Kidney tubule cell (primary cell): ENCODE data around the gene POU2F2.
A peak's percentile ranks its signal among the peaks of the same experiment; 100 is the strongest.

Source experiments
- DNase-seq: peaks from one replicate; pipeline ENCODE4 v3.0.0-alpha.2; 2018; ENCODE audit warnings: low spot score

Gene POU2F2

DNA sequence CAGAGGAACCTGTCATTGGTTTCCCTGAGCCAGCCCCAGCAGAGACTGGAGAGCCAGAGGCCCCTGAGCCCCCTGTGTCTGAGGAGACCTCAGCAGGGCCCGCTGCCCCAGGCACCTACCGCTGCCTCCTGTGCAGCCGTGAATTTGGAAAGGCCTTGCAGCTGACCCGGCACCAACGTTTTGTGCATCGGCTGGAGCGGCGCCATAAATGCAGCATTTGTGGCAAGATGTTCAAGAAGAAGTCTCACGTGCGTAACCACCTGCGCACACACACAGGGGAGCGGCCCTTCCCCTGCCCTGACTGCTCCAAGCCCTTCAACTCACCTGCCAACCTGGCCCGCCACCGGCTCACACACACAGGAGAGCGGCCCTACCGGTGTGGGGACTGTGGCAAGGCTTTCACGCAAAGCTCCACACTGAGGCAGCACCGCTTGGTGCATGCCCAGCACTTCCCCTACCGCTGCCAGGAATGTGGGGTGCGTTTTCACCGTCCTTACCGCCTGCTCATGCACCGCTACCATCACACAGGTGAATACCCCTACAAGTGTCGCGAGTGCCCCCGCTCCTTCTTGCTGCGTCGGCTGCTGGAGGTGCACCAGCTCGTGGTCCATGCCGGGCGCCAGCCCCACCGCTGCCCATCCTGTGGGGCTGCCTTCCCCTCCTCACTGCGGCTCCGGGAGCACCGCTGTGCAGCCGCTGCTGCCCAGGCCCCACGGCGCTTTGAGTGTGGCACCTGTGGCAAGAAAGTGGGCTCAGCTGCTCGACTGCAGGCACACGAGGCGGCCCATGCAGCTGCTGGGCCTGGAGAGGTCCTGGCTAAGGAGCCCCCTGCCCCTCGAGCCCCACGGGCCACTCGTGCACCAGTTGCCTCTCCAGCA lies 52.1 kb downstream of the POU2F2 start:
- no peak for DNase-seq

DNA sequence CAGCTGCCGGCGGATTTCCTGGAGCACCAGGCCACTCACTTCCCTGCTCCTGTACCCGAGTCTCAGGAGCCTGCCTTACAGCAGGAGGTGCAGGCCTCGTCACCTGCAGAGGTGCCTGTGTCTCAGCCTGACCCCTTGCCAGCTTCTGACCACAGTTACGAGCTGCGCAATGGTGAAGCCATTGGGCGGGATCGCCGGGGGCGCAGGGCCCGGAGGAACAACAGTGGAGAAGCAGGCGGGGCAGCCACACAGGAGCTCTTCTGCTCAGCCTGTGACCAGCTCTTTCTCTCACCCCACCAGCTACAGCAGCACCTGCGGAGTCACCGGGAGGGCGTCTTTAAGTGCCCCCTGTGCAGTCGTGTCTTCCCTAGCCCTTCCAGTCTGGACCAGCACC lies 53.0 kb downstream of the POU2F2 start:
- DNase-seq = no peak

DNA sequence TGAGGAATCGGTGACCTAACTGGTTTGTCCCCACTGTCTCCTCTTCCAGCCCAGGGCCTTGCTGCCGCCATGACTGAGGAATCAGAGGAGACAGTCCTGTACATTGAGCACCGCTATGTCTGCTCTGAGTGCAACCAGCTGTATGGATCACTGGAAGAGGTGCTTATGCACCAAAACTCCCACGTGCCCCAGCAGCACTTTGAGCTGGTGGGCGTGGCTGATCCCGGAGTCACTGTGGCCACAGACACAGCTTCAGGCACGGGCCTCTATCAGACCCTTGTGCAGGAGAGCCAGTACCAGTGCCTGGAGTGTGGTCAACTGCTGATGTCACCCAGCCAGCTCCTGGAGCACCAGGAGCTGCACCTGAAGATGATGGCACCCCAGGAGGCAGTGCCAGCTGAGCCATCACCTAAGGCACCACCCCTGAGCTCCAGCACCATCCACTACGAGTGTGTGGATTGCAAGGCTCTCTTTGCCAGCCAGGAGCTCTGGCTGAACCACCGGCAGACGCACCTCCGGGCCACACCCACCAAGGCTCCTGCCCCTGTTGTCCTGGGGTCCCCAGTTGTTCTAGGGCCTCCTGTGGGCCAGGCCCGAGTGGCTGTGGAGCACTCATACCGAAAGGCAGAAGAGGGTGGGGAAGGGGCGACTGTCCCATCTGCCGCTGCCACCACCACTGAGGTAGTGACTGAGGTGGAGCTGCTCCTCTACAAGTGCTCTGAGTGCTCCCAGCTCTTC lies 53.5 kb downstream of the POU2F2 start:
- DNase-seq = no peak

DNA sequence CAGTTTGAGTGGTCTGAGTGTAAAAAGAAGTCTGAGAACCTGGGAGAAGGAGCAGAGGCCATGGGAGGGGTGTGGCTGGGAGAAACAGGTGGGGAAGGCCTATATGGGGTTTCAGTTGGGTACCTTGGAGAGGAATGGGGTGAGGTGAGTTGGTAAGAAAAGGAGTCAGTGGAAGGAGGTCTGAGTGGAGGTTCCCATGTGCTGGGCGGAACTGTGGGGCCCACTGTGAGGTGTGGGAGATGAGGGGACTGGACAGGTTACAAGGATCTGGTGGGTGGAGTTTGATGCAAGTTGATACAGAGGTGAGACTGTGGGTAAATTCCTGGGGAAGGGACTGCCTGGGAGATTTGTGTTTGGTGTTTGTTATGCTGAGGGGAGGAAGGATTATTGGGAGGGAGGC lies 54.2 kb downstream of the POU2F2 start:
- DNase-seq = no peak

DNA sequence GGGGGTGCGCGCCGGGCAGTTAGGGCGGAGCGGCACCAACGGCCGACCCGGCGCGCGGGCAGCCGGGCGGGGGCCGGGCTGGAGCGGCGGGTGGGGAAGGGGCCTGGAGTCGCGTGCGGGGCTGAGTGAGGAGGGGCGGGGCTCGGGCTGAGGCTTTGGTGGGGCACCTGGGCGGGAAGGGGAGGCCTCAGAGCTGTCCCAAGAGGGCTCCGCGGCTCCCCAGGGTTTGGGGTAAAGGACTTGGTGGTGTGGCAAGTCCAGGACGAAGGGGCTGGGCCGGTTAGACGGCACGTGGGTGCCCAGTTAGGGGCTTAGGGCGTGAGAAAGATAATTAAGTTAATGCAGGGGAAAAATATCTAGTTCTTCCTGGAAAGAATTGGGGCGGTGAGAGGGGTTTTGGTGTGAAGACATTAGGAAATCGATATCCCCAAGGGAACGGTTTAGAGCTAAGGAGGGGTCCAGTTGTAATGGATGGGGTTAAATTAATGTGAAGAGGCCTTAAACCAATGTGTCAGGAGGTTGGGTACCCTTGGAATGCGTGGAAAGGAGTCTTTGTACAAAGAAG lies 55.8 kb downstream of the POU2F2 start:
- DNase-seq = no peak

DNA sequence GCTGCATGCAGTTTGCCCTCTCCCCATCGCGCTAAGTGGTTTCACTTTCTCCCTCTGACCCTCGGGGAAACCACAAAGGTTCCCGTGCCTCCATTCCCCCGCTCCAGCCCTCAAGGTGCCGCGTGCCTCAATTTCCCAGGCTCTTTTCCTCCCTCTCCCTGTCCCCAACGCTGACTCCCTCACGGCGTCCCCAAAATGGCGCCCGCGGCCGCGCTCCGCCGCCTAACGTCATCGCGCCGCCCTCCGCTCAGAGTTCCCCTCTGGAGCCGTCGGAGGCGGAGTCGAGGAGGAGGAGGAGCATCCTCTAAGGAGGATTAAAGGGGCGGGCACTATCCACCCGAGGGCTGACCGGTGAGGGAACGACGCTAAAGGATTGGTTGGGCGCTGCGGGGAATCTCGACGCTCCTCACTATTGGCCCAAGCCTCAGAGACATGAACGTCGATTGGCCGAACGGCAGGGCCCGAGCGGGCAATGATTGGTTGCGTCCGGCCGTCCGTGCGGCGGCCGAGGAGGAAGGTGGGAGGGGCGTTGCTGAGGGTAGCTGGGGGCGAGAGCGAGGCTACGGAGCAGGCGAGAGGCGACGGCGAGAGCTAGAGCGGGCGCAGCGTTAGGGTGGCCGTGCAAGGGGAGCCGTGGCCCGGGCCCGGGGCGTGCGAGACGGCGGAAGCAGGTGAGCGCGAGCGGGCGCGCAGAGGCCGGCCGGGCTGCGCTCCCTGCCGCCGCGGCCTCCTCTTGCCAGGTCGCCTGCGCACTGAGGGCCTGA lies 56.4 kb downstream of the POU2F2 start, which contains the start of gene ZNF574:
Gene ZNF574, plus strand, starts transcription at position 551 of the 764 bp plus-strand sequence. CDS start 2,441 bp downstream, outside the sequence.
- peak; percentile 100 for DNase-seq

DNA sequence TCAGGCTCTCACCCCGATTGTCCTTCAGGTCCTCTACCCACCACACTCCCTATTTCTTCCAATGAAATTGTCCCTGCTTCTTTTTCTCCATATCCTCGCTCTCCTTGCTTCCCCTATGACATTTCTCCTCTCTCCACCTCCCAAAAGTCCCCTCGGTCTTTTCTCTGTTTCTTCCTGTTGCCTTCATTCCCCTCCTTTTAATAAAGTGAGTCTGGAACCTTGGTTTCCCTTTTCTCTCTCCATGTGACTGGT lies 57.0 kb downstream of the POU2F2 start:
- DNase-seq = no peak

DNA sequence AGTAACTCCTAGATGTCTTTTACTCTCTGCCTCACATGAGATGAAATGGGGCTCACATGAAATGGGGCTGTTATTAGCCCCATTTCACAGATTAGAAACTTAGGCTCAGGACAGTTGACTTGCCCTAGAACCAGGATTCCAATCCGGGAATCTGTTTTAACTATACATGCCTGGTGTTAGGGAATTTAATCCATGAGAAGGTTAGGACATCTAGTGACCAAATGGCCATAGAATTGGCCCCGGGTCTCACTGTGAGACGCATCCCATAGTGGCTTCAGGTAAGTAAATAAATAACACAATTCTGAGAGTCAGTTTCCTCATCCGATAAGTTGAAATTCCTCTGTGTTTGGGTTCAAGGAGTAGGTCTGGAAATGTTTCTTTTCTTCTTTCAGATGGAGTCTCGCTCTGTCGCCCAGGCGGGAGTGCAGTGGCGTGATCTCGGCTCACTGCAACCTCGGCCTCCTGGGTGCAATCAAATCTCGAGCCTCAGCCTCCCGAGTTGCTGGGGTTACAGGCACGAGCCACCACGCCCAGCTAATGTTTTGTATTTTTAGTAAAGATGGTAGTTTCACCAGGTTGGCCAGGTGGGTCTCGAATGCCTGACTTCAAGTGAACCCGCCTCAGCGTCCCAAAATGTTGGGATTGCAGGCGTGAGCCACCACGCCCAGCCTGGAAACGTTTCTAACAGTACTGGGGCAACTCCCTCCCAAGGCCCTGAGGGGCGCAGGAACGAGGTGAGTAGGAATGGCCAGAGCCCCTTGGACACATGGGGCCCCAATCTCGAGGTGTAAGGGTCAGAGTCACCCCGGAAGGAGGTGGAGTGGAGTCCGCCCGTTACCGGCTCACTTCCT lies 57.5 kb downstream of the POU2F2 start:
- DNase-seq = peak; percentile 38

DNA sequence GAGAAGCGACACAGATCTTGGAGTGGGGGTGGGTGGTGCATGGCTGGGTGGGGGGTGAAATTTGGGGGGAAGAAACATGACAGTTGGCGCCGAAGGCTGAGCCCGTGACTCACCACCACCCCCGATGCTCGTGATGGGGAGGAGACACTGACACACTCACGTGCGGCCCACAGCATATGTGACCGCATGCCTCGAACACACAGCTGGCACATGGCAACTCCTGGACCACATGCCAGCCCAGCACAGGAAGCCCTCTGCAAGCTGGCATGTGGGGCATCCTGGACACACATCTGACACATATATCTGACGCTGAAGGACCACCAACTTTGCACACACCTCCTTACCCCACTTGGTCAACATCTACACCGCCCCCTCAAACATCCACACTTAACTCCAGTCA lies 61.0 kb downstream of the POU2F2 start:
- DNase-seq = no peak

DNA sequence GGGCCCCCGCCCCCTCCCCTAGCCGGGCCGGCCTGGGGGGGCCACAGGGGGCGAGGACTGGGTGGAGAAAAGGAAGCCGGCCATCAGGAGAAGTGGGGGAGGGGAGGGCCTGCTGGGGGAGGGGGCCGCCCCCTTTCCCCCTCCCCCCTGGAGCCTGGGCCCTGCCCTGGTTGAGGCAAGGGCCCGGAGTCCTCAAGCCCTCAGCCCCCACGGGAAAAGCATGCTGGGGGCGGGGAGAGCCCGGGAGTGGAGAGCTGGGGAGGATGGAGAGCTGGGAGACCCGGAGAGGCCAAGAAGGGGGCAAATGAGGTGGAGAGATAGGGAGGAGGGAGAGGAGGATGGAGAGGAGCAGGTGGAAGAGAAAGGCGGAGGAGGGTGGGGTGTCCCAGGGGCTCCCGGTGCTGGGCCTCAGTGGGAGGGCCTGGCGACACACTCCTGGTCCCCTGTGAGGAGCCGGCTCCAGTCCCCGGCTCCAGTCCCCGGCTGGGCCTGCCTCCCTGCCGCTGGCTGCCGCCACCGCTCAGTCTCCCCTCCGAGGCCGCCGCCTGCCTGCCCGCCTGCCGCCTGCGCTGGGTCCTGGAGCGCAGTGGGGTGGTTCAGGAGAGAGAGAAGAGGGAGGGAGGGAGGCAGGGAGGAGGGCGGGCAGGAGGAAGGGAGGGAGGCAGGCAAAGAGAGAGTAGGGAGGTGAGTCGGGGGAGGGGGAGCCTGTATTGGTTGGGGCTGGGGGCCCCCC lies 62.5 kb downstream of the POU2F2 start, which contains the start of gene GRIK5:
Gene GRIK5, minus strand, starts transcription at position 588 of the 733 bp plus-strand sequence. CDS start 4,436 bp downstream, outside the sequence.
- no peak for DNase-seq

DNA sequence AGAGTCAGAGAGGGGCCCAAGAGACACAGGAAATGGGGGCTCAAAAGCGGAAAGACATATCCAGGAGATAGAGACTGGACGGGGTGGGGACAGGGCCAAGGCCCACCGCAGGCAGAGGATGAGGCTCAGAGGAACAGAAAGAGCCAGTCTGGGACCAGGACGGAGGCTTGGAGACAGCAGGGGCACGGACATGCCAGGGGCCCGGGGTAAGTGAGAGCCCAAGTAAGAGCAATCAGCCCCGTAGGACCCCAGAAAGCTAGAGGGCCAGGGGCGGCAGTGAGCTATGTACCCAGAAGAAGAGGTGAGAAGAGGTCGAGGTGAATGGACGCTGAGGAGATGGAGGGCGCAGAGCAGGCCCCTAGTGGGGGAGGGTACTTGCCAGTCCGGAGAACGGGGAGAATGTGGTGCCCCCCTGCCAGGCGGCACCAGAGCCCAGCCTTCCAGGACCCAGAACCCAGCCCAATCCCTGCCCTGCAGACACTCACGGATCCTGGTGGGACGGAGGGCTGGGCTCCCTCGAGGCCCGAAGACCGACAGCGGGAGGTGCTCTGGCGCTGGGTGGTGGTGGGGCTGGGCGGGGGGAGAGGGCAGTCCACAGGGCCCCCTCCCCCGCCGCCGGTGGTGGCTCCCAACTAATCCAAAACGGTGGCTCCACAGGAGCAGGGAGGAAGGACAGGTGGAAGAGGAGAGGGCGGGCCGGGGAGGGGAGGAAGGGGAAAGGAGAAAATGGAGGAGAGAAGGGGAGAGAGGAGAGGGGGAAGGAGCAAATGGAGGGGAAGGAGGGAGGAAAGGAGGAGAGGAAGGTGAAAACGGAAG lies 63.3 kb downstream of the POU2F2 start:
- DNase-seq = no peak

DNA sequence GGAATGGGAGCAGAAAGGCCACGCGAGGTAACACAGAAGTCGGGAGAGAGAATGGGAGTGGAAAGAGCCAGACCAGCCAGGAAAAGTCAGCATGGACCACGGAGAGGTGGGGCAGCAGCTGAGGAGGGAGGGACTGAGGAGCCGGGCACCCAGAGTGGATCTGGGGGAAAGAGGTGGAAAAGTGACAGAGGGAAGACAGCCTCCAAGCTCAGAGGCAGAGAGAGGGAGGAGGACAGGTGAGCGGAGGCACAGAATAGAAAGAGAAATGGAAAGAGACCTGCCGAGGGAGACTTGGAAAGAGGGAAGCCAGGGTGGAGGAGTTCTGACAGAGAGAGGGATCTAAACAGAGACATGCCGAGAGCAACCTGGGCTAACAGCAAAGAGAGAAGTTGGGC lies 63.9 kb downstream of the POU2F2 start:
- DNase-seq = no peak

DNA sequence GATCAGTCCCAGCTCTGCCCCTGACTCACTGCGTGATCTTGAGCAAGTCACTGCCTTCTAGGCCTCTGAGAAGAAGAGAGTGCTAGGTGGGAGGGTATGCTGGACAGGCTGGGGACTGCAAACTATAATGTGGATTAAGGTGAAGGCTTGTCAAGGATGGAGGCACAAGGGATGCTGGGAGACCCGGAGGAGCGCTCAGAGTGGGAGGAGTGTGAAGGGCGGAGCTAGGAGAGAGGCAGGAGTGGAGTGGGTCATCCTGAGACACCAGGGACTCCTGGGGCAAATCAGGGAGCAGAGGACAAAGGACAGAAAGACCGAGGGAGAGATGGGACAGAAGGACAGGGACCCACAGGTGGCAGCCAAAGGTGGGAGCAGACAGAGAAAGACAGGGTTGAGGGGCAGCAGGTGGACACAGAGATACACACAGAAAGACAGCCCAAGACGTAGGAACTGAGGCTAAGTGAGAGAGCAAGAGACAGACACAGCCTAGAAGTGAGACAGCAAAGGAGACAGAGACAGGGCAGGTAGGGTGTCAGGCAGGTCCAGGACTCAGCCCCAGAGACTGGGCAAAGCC lies 64.8 kb downstream of the POU2F2 start:
- no peak for DNase-seq

DNA sequence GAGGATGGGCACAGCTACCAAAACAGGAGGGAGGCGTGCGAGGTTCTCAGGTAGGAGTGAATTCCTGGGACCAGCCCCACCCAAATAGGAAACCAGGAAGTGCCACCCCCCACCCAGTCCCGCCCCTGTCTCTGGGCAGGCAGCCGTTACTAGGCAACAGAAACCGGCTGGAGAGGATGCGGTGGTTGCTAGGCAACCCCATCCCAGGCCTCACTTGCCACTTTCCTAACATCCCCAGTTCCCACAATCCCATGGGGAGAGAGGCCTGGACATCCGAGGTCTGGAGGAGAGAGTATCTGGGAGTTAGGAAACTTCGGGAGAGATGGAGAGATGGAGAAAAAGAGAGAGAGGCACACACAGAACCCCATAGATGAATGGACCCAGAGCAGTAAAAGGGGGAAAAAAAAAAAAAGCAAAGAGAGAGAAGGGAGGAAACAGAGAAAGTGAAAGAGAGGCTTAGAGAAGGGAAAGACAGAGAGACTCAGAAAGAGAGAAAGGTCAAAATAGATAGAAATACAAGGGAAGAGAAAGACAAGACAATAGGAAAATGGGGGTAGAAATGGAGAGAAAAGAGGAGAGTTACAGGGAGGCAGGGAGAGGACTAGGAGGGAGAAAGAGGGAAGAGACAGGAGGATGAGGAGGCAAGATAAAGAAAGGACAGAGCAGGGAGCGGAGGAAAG lies 66.0 kb downstream of the POU2F2 start:
- peak; percentile 42 for DNase-seq

DNA sequence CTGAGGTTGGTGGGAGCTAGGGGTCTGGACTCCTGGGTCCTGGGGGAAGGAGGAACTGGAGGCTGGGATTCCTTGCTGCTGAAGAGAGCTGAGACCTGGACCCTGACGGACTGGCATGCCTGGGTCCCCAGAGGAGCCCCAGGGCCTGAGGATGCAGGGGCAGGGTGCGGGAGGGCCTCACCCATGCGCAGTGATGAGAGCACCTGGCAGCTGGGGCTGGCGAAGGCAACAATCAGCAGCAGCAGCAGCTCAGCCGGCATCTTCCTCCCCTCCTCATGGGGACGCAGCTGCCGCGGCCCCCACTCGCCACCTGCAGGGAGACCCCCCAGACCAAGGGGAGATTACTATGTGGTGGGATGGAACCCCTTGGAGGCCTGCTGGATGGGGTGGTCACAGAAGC lies 66.7 kb downstream of the POU2F2 start:
- no peak for DNase-seq

DNA sequence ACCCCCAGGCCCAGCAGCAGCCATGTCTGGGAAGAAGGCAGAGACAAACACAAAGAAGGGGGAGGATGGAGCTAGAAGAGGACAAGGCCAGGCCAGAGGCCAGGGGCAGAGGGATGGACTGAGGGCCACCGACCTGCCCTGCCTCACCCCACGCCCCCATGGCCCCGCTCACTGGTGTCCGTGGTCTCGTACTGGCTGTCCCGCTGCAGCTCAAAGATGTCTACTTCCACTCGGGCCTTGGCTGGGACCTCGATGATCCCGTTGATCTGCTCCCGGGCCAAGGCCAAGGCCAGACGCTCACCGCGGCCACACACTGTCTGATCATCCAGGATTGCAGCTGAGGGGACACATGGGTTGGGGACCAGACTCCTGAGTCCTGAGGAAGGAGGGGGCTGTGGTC lies 67.2 kb downstream of the POU2F2 start:
- DNase-seq = no peak

DNA sequence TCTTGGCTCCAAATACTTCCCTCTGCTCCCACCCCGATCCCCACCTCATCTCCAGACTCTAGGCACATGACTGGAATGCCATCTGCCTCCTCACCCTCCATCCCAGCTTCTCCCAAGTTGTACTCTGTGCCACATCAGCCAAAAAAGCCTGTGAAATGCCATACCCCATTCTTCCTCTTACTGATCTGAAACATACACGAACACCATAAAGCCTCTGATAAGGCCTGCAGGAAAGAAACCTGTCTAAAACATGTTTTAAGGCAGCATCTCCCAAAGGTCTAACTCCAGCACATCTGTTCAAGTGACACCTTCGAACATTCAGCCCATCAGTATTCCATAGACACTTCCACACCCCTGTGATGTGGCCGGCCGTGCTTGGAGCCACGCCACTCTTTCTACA lies 67.8 kb downstream of the POU2F2 start:
- no peak for DNase-seq

DNA sequence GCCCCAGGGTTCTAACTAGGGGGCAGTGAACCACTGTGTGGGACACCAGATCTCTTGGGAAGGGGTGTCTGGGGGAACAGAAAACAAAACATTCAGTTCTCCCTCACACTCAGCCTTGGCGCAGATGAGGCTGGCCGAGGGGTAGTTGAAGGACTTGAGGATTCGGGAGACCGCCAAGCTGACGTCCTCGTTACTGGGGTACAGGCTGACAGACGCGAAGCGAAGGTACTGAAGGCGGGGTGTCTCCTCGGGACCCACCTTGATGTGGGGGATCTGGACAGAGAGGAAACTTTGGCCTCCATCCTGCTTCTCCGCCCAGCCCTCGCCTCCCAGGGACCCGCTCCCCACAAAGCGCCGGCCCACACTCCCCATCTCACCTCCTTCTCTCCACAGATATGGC lies 69.9 kb downstream of the POU2F2 start:
- DNase-seq = no peak

DNA sequence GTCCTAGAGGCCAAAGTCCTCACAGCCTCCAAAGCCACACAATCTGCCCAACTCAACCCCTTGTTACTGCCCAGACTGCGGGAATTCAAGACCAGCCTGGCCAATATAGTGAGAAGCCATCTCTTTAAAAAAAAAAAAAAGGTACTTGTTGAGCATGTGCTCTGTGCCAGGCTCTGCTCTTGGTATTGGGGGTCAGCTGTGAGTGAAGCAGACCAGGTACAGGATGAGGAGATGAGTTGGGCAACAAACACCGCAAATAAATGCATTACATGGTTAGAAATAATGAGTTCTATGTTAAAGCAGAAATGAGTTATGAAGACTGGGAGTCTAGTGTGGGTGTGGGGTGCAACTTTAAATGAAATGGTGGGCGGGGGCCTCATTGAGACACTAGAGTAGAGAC lies 72.1 kb downstream of the POU2F2 start:
- DNase-seq = no peak
